Suprapubic skin (tissue), 3 donors: ENCODE results near the gene PTPN22.

ENCODE experiments used
- CTCF ChIP-seq, 2 donors: fragments of 200-600 bp in 1 of 2; fragments of 450-650 bp in 1 of 2; sonication (generic) in 1 of 2; IDR thresholded peaks; one replicate each; pipeline ENCODE4 v1.5.1; 2016 to 2019; ENCODE audit warnings: antibody characterized with exemption in 2 of 2, mild to moderate bottlenecking in 1 of 2, moderate library complexity in 1 of 2
- POLR2AphosphoS5 ChIP-seq, 3 donors: sonication (generic); formaldehyde crosslinking; IDR thresholded peaks; one replicate each; pipeline ENCODE4 v1.6.1; 2017; ENCODE audit warnings: antibody characterized with exemption in 3 of 3

GRCh38 chr1:113802367-113803007 is 69.0 kb downstream of the PTPN22 start:
- no peak for TF ChIP-seq POLR2AphosphoS5 (IDR thresholded peaks at IDR 0.05)
- no peak for TF ChIP-seq CTCF (IDR thresholded peaks at IDR 0.05)
